B cell (primary cell): ENCODE data around the gene MRPS12. TPM values are rescaled to one million over a fixed set of nuclear protein-coding genes. Genes with fewer than 3 reads are reported as not detected.

Source experiments
- ATAC-seq: fragments of 200-7000 bp; cut with Tn5 transposase; one replicate; pipeline ENCODE4 v1.10.0; 2021; ENCODE audit warnings: low read depth, mild to moderate bottlenecking, moderate number of reproducible peaks, moderate library complexity
- CTCF ChIA-PET: fragments of 350-600 bp; sonication (Branson Sonifier 250); formaldehyde crosslinking; loops from one replicate; lab custom pipeline; 2021; ENCODE audit warnings: antibody characterized with exemption, inconsistent platforms; lab: Charles Lee
- POLR2A ChIA-PET: fragments of 350-600 bp; sonication (Branson Sonifier 250); formaldehyde crosslinking; loops from one replicate; lab custom pipeline; 2021; ENCODE audit warnings: antibody characterized with exemption; lab: Charles Lee
- DNase-seq: peaks from one replicate; pipeline ENCODE4 v3.0.0; 2013
- H2AFZ ChIP-seq: 2 replicates; pipeline ENCODE4 v1.6.1; 2012; ENCODE audit warnings: mild to moderate bottlenecking, low read depth, low read length; ENCODE audit not compliant: insufficient read depth, poor library complexity, severe bottlenecking
- H3K27ac ChIP-seq, 2 donors: 1 replicate in 1 of 2; 2 replicates in 1 of 2; pipeline ENCODE4 v1.5.1; 2012 to 2013; ENCODE audit warnings: low read length in 2 of 2, mild to moderate bottlenecking in 2 of 2, moderate library complexity in 1 of 2
- H3K27me3 ChIP-seq, 4 experiments: fragments of 200-600 bp in 1 of 4; sonication (generic) in 1 of 4; replicated peaks in 1 of 4; 1 replicate in 2 of 4; 2 replicates in 2 of 4; pipeline versions ENCODE4 v1.6.1 to v1.7.0; 2013 to 2016; ENCODE audit warnings: low read length in 3 of 4, mild to moderate bottlenecking in 2 of 4, mixed read lengths in 1 of 4, moderate library complexity in 1 of 4; ENCODE audit not compliant: insufficient read depth in 4 of 4, control insufficient read depth in 3 of 4; ENCODE audit errors: control extremely low read depth in 1 of 4
- H3K36me3 ChIP-seq, 2 experiments: replicated peaks in 1 of 2; 1 replicate in 1 of 2; 2 replicates in 1 of 2; pipeline versions ENCODE4 v1.6.1 to v1.7.1; 2013; ENCODE audit warnings: low read length in 1 of 2; ENCODE audit not compliant: insufficient read depth in 2 of 2, control insufficient read depth in 1 of 2; ENCODE audit errors: control extremely low read depth in 1 of 2, extremely low read depth in 1 of 2
- H3K4me1 ChIP-seq, 2 donors: fragments of 200-600 bp in 1 of 2; sonication (generic) in 1 of 2; 1 replicate in 1 of 2; 2 replicates in 1 of 2; pipeline versions ENCODE4 v1.5.1 to v1.6.1; 2013 to 2017; ENCODE audit warnings: low read length in 2 of 2; ENCODE audit not compliant: control insufficient read depth in 2 of 2, insufficient read depth in 2 of 2
- H3K4me2 ChIP-seq: replicated peaks from 2 replicates; pipeline ENCODE3; 2012; ENCODE audit warnings: mild to moderate bottlenecking, low read depth, low read length; ENCODE audit not compliant: poor library complexity, severe bottlenecking
- H3K4me3 ChIP-seq, 5 experiments: fragments of 200-600 bp in 1 of 5; sonication (generic) in 1 of 5; 1 replicate in 3 of 5; 2 replicates in 2 of 5; pipeline versions ENCODE4 v1.5.1 to v1.7.0; 2011 to 2016; ENCODE audit warnings: low read length in 4 of 5, mild to moderate bottlenecking in 4 of 5, low read depth in 2 of 5, control low read depth in 1 of 5, moderate library complexity in 1 of 5; ENCODE audit not compliant: insufficient read depth in 1 of 5; ENCODE audit errors: control extremely low read depth in 1 of 5, extremely low read depth in 1 of 5
- H3K79me2 ChIP-seq: fragments of 200-600 bp; sonication (generic); one replicate; pipeline ENCODE4 v1.6.0; 2016; ENCODE audit warnings: low read length; ENCODE audit not compliant: control insufficient read depth, insufficient read depth
- H3K9ac ChIP-seq: fragments of 200-600 bp; sonication (generic); 2 replicates; pipeline ENCODE4 v1.6.1; 2017; ENCODE audit warnings: mild to moderate bottlenecking, low read length, moderate library complexity
- H3K9me3 ChIP-seq, 3 donors: one replicate each; pipeline versions ENCODE4 v1.6.1 to v1.7.1; 2013; ENCODE audit warnings: low read length in 2 of 3; ENCODE audit not compliant: control insufficient read depth in 2 of 3, insufficient read depth in 1 of 3; ENCODE audit errors: control extremely low read depth in 1 of 3
- H4K20me1 ChIP-seq: 2 replicates; pipeline ENCODE4 v1.6.0; 2012; ENCODE audit warnings: mild to moderate bottlenecking, low read length; ENCODE audit not compliant: insufficient read depth, control insufficient read depth, poor library complexity, severe bottlenecking
- H3K27ac Mint-ChIP-seq: one replicate; pipeline ENCODE4 v1.8.0; 2021; ENCODE audit warnings: mixed read lengths
- H3K27me3 Mint-ChIP-seq: one replicate; pipeline ENCODE4 v1.8.0; 2021; ENCODE audit warnings: mixed read lengths
- H3K4me1 Mint-ChIP-seq: one replicate; pipeline ENCODE4 v1.8.0; 2021; ENCODE audit warnings: mixed read lengths
- H3K4me3 Mint-ChIP-seq: one replicate; pipeline ENCODE4 v1.8.0; 2021; ENCODE audit warnings: mixed read lengths
- H3K9me3 Mint-ChIP-seq: one replicate; pipeline ENCODE4 v1.8.0; 2022; ENCODE audit warnings: mixed read lengths; ENCODE audit not compliant: insufficient read depth
- CTCF ChIP-seq: fragments of 200-600 bp; IDR thresholded peaks from one replicate; pipeline ENCODE4 v1.8.0; 2022; ENCODE audit warnings: antibody characterized with exemption, mild to moderate bottlenecking
- EZH2 ChIP-seq: IDR thresholded peaks from 2 replicates; pipeline ENCODE4 v1.6.1; 2012; ENCODE audit warnings: borderline replicate concordance, low read depth, mild to moderate bottlenecking, moderate library complexity, low read length; ENCODE audit not compliant: insufficient read depth, poor library complexity, severe bottlenecking
- whole genome bisulfite sequencing: methylation state at CpG from one replicate; pipeline ENCODE4 v1.1.5; 2013; ENCODE audit warnings: missing lambda C conversion rate; ENCODE audit not compliant: insufficient coverage; 5-methylcytosine and 5-hydroxymethylcytosine counted together
- intact Hi-C: fragments of 100-400 bp; cut with micrococcal nuclease; formaldehyde crosslinking; loops from one replicate; pipeline ENCODE4 v1.10.0; 2022
- polyA plus RNA-seq: library from polyadenylated mRNA; depleted of rRNA; stranded (reverse); fragments of >200 nt; gene quantifications from 2 replicates; pipeline ENCODE4 v1.2.3, GENCODE V29; 2012
- total RNA-seq, 2 donors: library from RNA; stranded (reverse); fragments of 120-200 nt in 1 of 2; gene quantifications; 1 replicate in 1 of 2; 2 replicates in 1 of 2; pipeline versions ENCODE4 v1.2.3 to v1.2.4, GENCODE V29; 2013 to 2022

MRPS12 gene
- total and polyA plus RNA-seq, 2 donors (not counting 1 experiment from before 2014, with no cell fraction given) = 27.0 to 30.3 TPM

- 88% methylated on average over 8 of the region's 10 CpGs for WGBS
- Mint-ChIP-seq H3K4me1 (peaks cover 3% of the 10 kb centered on the region), H3K27ac (no peak overlapping the region), H3K9me3 (no peaks in the 10 kb centered on the region), H3K4me3 (no peak overlapping the region), H3K27me3 (no peaks in the 10 kb centered on the region)
- peaks cover 0 to 2% (median 0%) of the 10 kb centered on the region in 4 experiments for H3K27me3 ChIP-seq
- no peak overlapping the region for H3K27ac ChIP-seq
- CTCF ChIA-PET = no interaction called here
- DNase-seq (no peak), ATAC-seq (no peak)
- H3K9me3 ChIP-seq = no peaks in the 10 kb centered on the region
- peaks cover 0 to 34% of the 10 kb centered on the region in 2 experiments for H3K36me3 ChIP-seq
- intact Hi-C loops = no loop called here
- H2AFZ ChIP-seq = no peak overlapping the region
- H3K9ac ChIP-seq = no peak overlapping the region
- H3K79me2 ChIP-seq = peaks cover 20% of the 10 kb centered on the region
- peaks cover 12% of the 10 kb centered on the region for H4K20me1 ChIP-seq
- TF ChIP-seq CTCF (no peak), EZH2 (no peak)
- POLR2A ChIA-PET = no interaction called here
- H3K4me2 ChIP-seq = no peak overlapping the region
- no peak overlapping the region for H3K4me3 ChIP-seq
- H3K4me1 ChIP-seq = no peaks in the 10 kb centered on the region
These were observed 21.8 kb upstream of the MRPS12 start for GRCh38 chr19:38908911-38909310.

DNA sequence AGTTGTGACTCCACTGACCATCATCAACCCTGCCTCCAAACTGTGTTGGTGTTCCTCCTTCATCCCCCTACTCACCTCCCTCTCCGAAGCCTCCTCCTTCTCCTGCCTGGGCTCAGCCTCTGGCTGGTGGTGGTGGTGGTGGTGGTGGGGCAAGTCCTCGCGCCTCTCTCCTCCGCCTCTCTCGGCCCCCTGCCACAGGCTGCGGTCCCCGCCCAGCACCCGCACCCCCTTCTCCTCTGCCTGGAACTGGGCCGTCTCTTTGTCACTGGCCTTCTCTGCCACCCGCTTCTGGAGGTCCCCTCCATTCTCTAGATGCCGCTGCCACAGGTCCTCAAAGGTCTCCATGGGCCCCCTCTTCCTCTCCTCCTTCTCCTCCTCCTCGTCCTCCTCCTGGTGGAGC lies 20.3 kb upstream of the MRPS12 start:
- Histone ChIP-seq H3K4me3 (no peak overlapping the region), H3K36me3 (peaks cover 0 to 22% of the 10 kb centered on the region in 2 experiments), H3K27ac (no peak overlapping the region), H3K4me2 (no peak overlapping the region), H3K27me3 (peaks cover 0 to 2% (median 0%) of the 10 kb centered on the region in 4 experiments), H4K20me1 (peaks cover 4% of the 10 kb centered on the region), H3K9ac (no peak overlapping the region), H3K79me2 (peaks cover 5% of the 10 kb centered on the region), H3K9me3 (no peaks in the 10 kb centered on the region), H3K4me1 (no peaks in the 10 kb centered on the region), H2AFZ (no peak overlapping the region)
- intact Hi-C loops = no loop called here
- H3K4me1 Mint-ChIP-seq = no peaks in the 10 kb centered on the region
- no peak overlapping the region for H3K4me3 Mint-ChIP-seq
- CTCF ChIA-PET = no interaction called here
- DNase-seq (no peak), ATAC-seq (no peak)
- 96% methylated on average over 7 of the region's 12 CpGs for WGBS
- H3K27ac Mint-ChIP-seq = peak overlapping the region; percentile 20
- POLR2A ChIA-PET = no interaction called here
- no peaks in the 10 kb centered on the region for H3K9me3 Mint-ChIP-seq
- no peak for TF ChIP-seq EZH2
- no peak for TF ChIP-seq CTCF
- no peaks in the 10 kb centered on the region for H3K27me3 Mint-ChIP-seq
